Stomach (tissue), 9 donors: ENCODE data around the gene CRACDL. TPM values are rescaled to one million over a fixed set of nuclear protein-coding genes. Genes with fewer than 3 reads are reported as not detected.

Experiments
- DNase-seq, 2 donors: peaks; one replicate each; pipeline versions ENCODE4 v3.0.0 to v3.0.0-alpha.2; 2013 to 2019
- H3K27ac ChIP-seq, 5 donors: fragments of 200-600 bp in 4 of 5; sonication (generic) in 4 of 5; one replicate each; pipeline ENCODE4 v1.5.1; 2013 to 2019; ENCODE audit warnings: mild to moderate bottlenecking in 1 of 5, moderate library complexity in 1 of 5
- H3K27me3 ChIP-seq, 3 donors: fragments of 200-600 bp; sonication (generic); one replicate each; pipeline ENCODE4 v1.5.1; 2017 to 2019; ENCODE audit warnings: mixed run types in 1 of 3
- H3K36me3 ChIP-seq, 4 donors: fragments of 200-600 bp; sonication (generic); 1 replicate in 3 of 4; 2 replicates in 1 of 4; pipeline ENCODE4 v1.5.1; 2016 to 2019
- H3K4me1 ChIP-seq, 4 donors: fragments of 200-600 bp; sonication (generic); one replicate each; pipeline ENCODE4 v1.5.1; 2016 to 2019
- H3K4me3 ChIP-seq, 4 donors: fragments of 200-600 bp; sonication (generic) in 3 of 4; one replicate each; pipeline ENCODE4 v1.5.1; 2016 to 2019; ENCODE audit warnings: mild to moderate bottlenecking in 1 of 4
- H3K9me3 ChIP-seq, 4 donors: fragments of 200-600 bp; sonication (generic); one replicate each; pipeline ENCODE4 v1.5.1; 2016 to 2019
- CTCF ChIP-seq, 7 experiments: fragments of 450-650 bp in 4 of 7; fragments of 200-600 bp in 3 of 7; sonication (generic) in 3 of 7; IDR thresholded peaks; one replicate each; pipeline ENCODE4 v1.5.1; 2016 to 2019; ENCODE audit warnings: antibody characterized with exemption in 7 of 7, control low read depth in 2 of 7, mild to moderate bottlenecking in 1 of 7
- EP300 ChIP-seq: sonication (generic); formaldehyde crosslinking; IDR thresholded peaks from one replicate; pipeline ENCODE4 v1.6.1; 2017; ENCODE audit warnings: antibody characterized with exemption
- POLR2A ChIP-seq, 4 donors: fragments of 450-650 bp; IDR thresholded peaks; one replicate each; pipeline ENCODE4 v1.6.1; 2016; ENCODE audit warnings: antibody characterized with exemption in 4 of 4, control low read depth in 2 of 4, mild to moderate bottlenecking in 1 of 4, moderate library complexity in 1 of 4
- POLR2AphosphoS5 ChIP-seq, 3 donors: sonication (generic); formaldehyde crosslinking; IDR thresholded peaks; one replicate each; pipeline ENCODE4 v1.6.1; 2016; ENCODE audit warnings: antibody characterized with exemption in 3 of 3
- WGBS, 5 donors: extraction: QIAGEN DNeasy Blood & Tissue Kit in 3 of 5; methylation state at CpG; one replicate each; pipeline versions ENCODE4 v1.1.5 to v1.1.7; 2013 to 2018; 5-methylcytosine and 5-hydroxymethylcytosine counted together
- intact Hi-C: fragments of 100-400 bp; cut with DNase I; formaldehyde crosslinking; loops from one replicate; pipeline ENCODE4 v1.15.1; 2023; ENCODE audit warnings: low total_unique reads
- polyA plus RNA-seq, 3 donors: library from polyadenylated mRNA; stranded (reverse); fragments of 200-250 nt; gene quantifications; one replicate each; pipeline ENCODE4 v1.2.3, GENCODE V29; 2013
- total RNA-seq, 5 donors: library from RNA; depleted of rRNA; stranded (reverse); fragments of >200 nt; gene quantifications; one replicate each; pipeline versions ENCODE4 v1.1.0 to v1.2.3, GENCODE V29; 2014 to 2016
- donor health status: healthy with polysubstance abuse.
- donor health status: Bipolar disorder and iron deficiency.
- donor health status: healthy.

CRACDL gene
- total and polyA plus RNA-seq, 8 donors = 5.4 to 205 (median 7.8) TPM

- Histone ChIP-seq H3K4me1 (peaks cover 11 to 24% (median 22%) of the 10 kb centered on the region in 4 donors), H3K36me3 (no peaks in the 10 kb centered on the region), H3K4me3 (no peak overlapping the region), H3K27me3 (no peaks in the 10 kb centered on the region), H3K27ac (no peak overlapping the region), H3K9me3 (no peaks in the 10 kb centered on the region)
- DNase-seq = no peak
- no peak for TF ChIP-seq POLR2A (IDR thresholded peaks at IDR 0.05)
- no peak for TF ChIP-seq POLR2AphosphoS5 (IDR thresholded peaks at IDR 0.05)
- TF ChIP-seq CTCF (IDR thresholded peaks at IDR 0.05) = no peak
- TF ChIP-seq EP300 = no peak
- intact Hi-C loops = no loop called here
- WGBS, 5 donors = 46 to 79% (median 70%) methylated on average over 4 of the region's 4 CpGs
These were observed 19.0 kb downstream of the CRACDL start for GRCh38 chr2:98917031-98917471.

- 81 to 91% (median 88%) methylated on average over 9 of the region's 9 CpGs for WGBS, 5 donors
- no peak for DNase-seq
- Histone ChIP-seq H3K4me1 (peaks cover 19 to 36% (median 29%) of the 10 kb centered on the region in 4 donors), H3K27ac (no peak overlapping the region), H3K9me3 (no peaks in the 10 kb centered on the region), H3K36me3 (no peaks in the 10 kb centered on the region), H3K27me3 (no peaks in the 10 kb centered on the region), H3K4me3 (no peak overlapping the region)
- TF ChIP-seq CTCF (IDR thresholded peaks at IDR 0.05) = no peak
- intact Hi-C loops = no loop called here
These were observed 20.2 kb downstream of the CRACDL start for GRCh38 chr2:98915751-98916358.

- Histone ChIP-seq H3K27ac (peak overlapping the region in 2 of 5 donors; percentile 21), H3K27me3 (no peaks in the 10 kb centered on the region), H3K4me1 (peaks cover 24 to 45% (median 35%) of the 10 kb centered on the region in 4 donors), H3K9me3 (no peaks in the 10 kb centered on the region), H3K36me3 (no peaks in the 10 kb centered on the region), H3K4me3 (no peak overlapping the region)
- peak in 1 of 2 donors; percentile 25 for DNase-seq
- intact Hi-C loops = no loop called here
- 56 to 72% (median 58%) methylated on average over 9 to 10 of the region's 10 CpGs for WGBS, 5 donors
- TF ChIP-seq CTCF (IDR thresholded peaks at IDR 0.05) (no peak), POLR2A (IDR thresholded peaks at IDR 0.05) (no peak), POLR2AphosphoS5 (IDR thresholded peaks at IDR 0.05) (no peak), EP300 (no peak)
These were observed 21.1 kb downstream of the CRACDL start for GRCh38 chr2:98914713-98915580.

- H3K27ac ChIP-seq = peak overlapping the region in 3 of 5 donors; percentile 21 to 80 (median 21)
- H3K9me3 ChIP-seq = no peaks in the 10 kb centered on the region
- no peak overlapping the region for H3K4me3 ChIP-seq
- DNase-seq = peak; percentile 18 to 64
- no peaks in the 10 kb centered on the region for H3K27me3 ChIP-seq
- intact Hi-C loops = no loop called here
- peaks cover 31 to 54% (median 40%) of the 10 kb centered on the region in 4 donors for H3K4me1 ChIP-seq
- 76 to 89% (median 83%) methylated on average over 11 to 12 of the region's 12 CpGs for WGBS, 5 donors
- TF ChIP-seq CTCF (IDR thresholded peaks at IDR 0.05) = no peak
- TF ChIP-seq EP300 = no peak
- no peak for TF ChIP-seq POLR2A (IDR thresholded peaks at IDR 0.05)
- no peak for TF ChIP-seq POLR2AphosphoS5 (IDR thresholded peaks at IDR 0.05)
- H3K36me3 ChIP-seq = no peaks in the 10 kb centered on the region
These were observed 21.9 kb downstream of the CRACDL start for GRCh38 chr2:98913916-98914712.
